DND-41 (cell line): ENCODE data around the gene EPHB2.

Experiments used
- CTCF ChIP-seq: IDR thresholded peaks from 2 replicates; pipeline ENCODE4 v1.5.1; 2012; ENCODE audit warnings: borderline replicate concordance, low read length, moderate library complexity, mild to moderate bottlenecking; ENCODE audit not compliant: poor library complexity, severe bottlenecking; ENCODE audit errors: extremely low read depth
- EZH2 ChIP-seq: IDR thresholded peaks from 3 replicates; pipeline ENCODE4 v1.6.1; 2012; ENCODE audit warnings: borderline replicate concordance, low read depth, mild to moderate bottlenecking, moderate library complexity, low read length, inconsistent platforms; ENCODE audit not compliant: severe bottlenecking

- TF ChIP-seq CTCF (no peak), EZH2 (no peak)
Measured at GRCh38 chr1:22953740-22954141, 243.1 kb downstream of the EPHB2 start.
